Testis (tissue), 2 donors: ENCODE data around the gene ACSL1.

Source experiments
- POLR2A ChIP-seq: fragments of 450-650 bp; IDR thresholded peaks from one replicate; pipeline ENCODE4 v1.6.1; 2017; ENCODE audit warnings: antibody characterized with exemption, mild to moderate bottlenecking, moderate library complexity
- TF ChIP-seq, protein P1 (sequence below), 3 experiments: fragments of 450-650 bp in 2 of 3; fragments of 200-600 bp in 1 of 3; sonication (generic) in 1 of 3; IDR thresholded peaks; one replicate each; pipeline ENCODE4 v1.5.1; 2016 to 2019; ENCODE audit warnings: antibody characterized with exemption in 3 of 3, mild to moderate bottlenecking in 2 of 3, moderate library complexity in 1 of 3

DNA sequence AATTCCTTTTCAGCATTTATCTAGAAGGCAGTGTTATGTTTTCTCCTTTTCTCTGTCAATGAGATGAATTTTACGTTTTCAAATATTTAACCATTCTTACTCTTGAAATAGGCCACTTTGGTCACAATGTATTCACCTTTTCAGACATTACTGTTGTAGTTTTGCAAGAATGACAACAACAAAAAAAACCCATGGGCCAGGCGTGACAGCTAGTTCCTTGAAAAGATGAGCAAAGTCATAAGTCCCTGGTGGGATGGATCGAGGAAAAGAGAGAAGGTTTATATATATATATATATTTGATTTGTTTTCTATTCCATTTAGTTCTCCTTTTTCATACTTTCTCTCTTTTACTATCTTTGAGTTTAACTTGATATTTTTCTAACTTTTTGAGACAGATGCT is 38.1 kb upstream of the ACSL1 start:
- TF ChIP-seq, protein P1, sequence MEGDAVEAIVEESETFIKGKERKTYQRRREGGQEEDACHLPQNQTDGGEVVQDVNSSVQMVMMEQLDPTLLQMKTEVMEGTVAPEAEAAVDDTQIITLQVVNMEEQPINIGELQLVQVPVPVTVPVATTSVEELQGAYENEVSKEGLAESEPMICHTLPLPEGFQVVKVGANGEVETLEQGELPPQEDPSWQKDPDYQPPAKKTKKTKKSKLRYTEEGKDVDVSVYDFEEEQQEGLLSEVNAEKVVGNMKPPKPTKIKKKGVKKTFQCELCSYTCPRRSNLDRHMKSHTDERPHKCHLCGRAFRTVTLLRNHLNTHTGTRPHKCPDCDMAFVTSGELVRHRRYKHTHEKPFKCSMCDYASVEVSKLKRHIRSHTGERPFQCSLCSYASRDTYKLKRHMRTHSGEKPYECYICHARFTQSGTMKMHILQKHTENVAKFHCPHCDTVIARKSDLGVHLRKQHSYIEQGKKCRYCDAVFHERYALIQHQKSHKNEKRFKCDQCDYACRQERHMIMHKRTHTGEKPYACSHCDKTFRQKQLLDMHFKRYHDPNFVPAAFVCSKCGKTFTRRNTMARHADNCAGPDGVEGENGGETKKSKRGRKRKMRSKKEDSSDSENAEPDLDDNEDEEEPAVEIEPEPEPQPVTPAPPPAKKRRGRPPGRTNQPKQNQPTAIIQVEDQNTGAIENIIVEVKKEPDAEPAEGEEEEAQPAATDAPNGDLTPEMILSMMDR (IDR thresholded peaks at IDR 0.05): no peak
- no peak for TF ChIP-seq POLR2A
